Measurements from ENCODE around the gene CAMTA1.

DNA sequence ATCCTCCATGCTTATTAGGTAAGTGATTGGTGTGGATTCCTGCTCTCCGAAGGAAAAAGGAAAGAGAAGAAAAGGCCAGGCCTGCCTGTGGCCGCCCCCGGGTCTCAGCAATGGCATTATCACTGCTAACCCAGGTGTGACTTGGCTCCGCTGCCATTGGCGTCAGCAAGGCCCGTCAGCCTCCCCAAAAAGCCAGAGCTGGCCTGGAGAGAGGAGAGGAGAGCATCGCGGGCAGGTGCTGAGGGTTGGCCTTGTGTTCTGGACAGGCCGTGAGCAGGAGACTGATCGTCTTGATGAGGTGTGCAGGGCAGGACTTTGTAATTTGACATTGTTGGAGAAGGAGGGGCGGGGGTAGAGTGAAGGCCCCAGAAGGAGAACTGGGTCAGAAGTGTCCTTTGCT, 186.4 kb downstream of the CAMTA1 start:
- TF ChIP-seq CTCF (IDR thresholded peaks at IDR 0.05; ENCODE audit: low read depth, low read length, missing input control) (no peak), REST (IDR thresholded peaks at IDR 0.05) (no peak), GABPA (IDR thresholded peaks at IDR 0.05 in 1 of 2, conservative IDR thresholded peaks at IDR 0.05 in 1 of 2) (no peak), RAD21 (IDR thresholded peaks at IDR 0.05) (no peak), TAF1 (conservative IDR thresholded peaks at IDR 0.05) (no peak), NR2F2 (IDR thresholded peaks at IDR 0.05) (no peak), HNF4G (IDR thresholded peaks at IDR 0.05) (no peak), YY1 (IDR thresholded peaks at IDR 0.05) (no peak), EGR1 (IDR thresholded peaks at IDR 0.05; ENCODE audit: low read depth in 2 of 2) (no peak), HNF4A (conservative IDR thresholded peaks at IDR 0.05) (no peak)
- TF ChIP-seq, protein P1, sequence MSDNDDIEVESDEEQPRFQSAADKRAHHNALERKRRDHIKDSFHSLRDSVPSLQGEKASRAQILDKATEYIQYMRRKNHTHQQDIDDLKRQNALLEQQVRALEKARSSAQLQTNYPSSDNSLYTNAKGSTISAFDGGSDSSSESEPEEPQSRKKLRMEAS (IDR thresholded peaks at IDR 0.05) = no peak

Data from liver (tissue), 3 donors.